Nephron (organoid): ENCODE results near the gene TMEM135.
"Not testable (repeated sequence)": the region's sequence is repeated elsewhere in the genome, so short reads cannot be mapped to it uniquely, and the experiment has no call there.

Experiments
- H3K27ac Mint-ChIP-seq, 3 experiments: 2 replicates each; pipeline ENCODE4 v1.8.0; 2020; ENCODE audit warnings: mixed read lengths in 3 of 3, mild to moderate bottlenecking in 2 of 3, moderate library complexity in 1 of 3
- H3K27me3 Mint-ChIP-seq: 2 replicates; pipeline ENCODE4 v1.8.0; 2021; ENCODE audit warnings: low read depth, mild to moderate bottlenecking, moderate library complexity, mixed read lengths
- H3K36me3 Mint-ChIP-seq: 2 replicates; pipeline ENCODE4 v1.8.0; 2020; ENCODE audit warnings: low read depth, mixed read lengths
- H3K4me1 Mint-ChIP-seq: 2 replicates; pipeline ENCODE4 v1.8.0; 2020; ENCODE audit warnings: mixed read lengths
- H3K4me3 Mint-ChIP-seq, 3 experiments: 2 replicates each; pipeline ENCODE4 v1.8.0; 2020; ENCODE audit warnings: mild to moderate bottlenecking in 3 of 3, mixed read lengths in 3 of 3, moderate library complexity in 2 of 3
- H3K9me3 Mint-ChIP-seq: 2 replicates; pipeline ENCODE4 v1.8.0; 2020; ENCODE audit warnings: mixed read lengths
- CTCF ChIP-seq, 3 experiments: fragments of 200-600 bp; sonication (generic); IDR thresholded peaks; one replicate each; pipeline ENCODE4 v1.5.0; 2021; ENCODE audit warnings: antibody characterized with exemption in 3 of 3; ENCODE audit not compliant: unreplicated experiment in 3 of 3

Gene TMEM135

GRCh38 chr11:87280143-87280542 lies 242.4 kb downstream of the TMEM135 start:
- no peak overlapping the region for H3K4me3 Mint-ChIP-seq
- no peaks in the 10 kb centered on the region for H3K27me3 Mint-ChIP-seq
- H3K36me3 Mint-ChIP-seq: no peaks in the 10 kb centered on the region
- H3K4me1 Mint-ChIP-seq: peaks cover 21% of the 10 kb centered on the region
- no peak for TF ChIP-seq CTCF (IDR thresholded peaks at IDR 0.05; ENCODE audit: unreplicated experiment in 3 of 3)
- H3K9me3 Mint-ChIP-seq: no peaks in the 10 kb centered on the region
- no peak overlapping the region for H3K27ac Mint-ChIP-seq

GRCh38 chr11:87281496-87281895 lies 243.8 kb downstream of the TMEM135 start:
- H3K4me3 Mint-ChIP-seq: peak overlapping the region in 1 of 3 experiments; percentile 1
- no peaks in the 10 kb centered on the region for H3K36me3 Mint-ChIP-seq
- no peaks in the 10 kb centered on the region for H3K27me3 Mint-ChIP-seq
- peak overlapping the region; percentile 86 to 94 (median 94) for H3K27ac Mint-ChIP-seq
- TF ChIP-seq CTCF (IDR thresholded peaks at IDR 0.05; ENCODE audit: unreplicated experiment in 3 of 3): no peak
- peaks cover 19% of the 10 kb centered on the region for H3K4me1 Mint-ChIP-seq
- no peaks in the 10 kb centered on the region for H3K9me3 Mint-ChIP-seq

GRCh38 chr11:87284306-87284705 lies 246.6 kb downstream of the TMEM135 start:
- no peak for TF ChIP-seq CTCF (IDR thresholded peaks at IDR 0.05; ENCODE audit: unreplicated experiment in 3 of 3)
- Mint-ChIP-seq H3K9me3 (no peaks in the 10 kb centered on the region), H3K27me3 (no peaks in the 10 kb centered on the region), H3K4me3 (no peak overlapping the region), H3K4me1 (peaks cover 14% of the 10 kb centered on the region), H3K36me3 (peaks cover 3% of the 10 kb centered on the region), H3K27ac (peak overlapping the region; percentile 58 to 91 (median 67))

GRCh38 chr11:87285674-87286073 lies 247.9 kb downstream of the TMEM135 start:
- H3K36me3 Mint-ChIP-seq, H3K9me3 Mint-ChIP-seq, H3K4me3 Mint-ChIP-seq, H3K27me3 Mint-ChIP-seq: not testable (repeated sequence)
- H3K4me1 Mint-ChIP-seq: peaks cover 14% of the 10 kb centered on the region
- peak overlapping the region in 1 of 3 experiments; percentile 35 for H3K27ac Mint-ChIP-seq

- Mint-ChIP-seq H3K27me3 (no peaks in the 10 kb centered on the region), H3K4me3 (no peak overlapping the region), H3K4me1 (peaks cover 13% of the 10 kb centered on the region), H3K9me3 (no peaks in the 10 kb centered on the region), H3K36me3 (peaks cover 3% of the 10 kb centered on the region), H3K27ac (no peak overlapping the region)
- no peak for TF ChIP-seq CTCF (IDR thresholded peaks at IDR 0.05; ENCODE audit: unreplicated experiment in 3 of 3)
Measured at GRCh38 chr11:87286338-87286737, 248.6 kb downstream of the TMEM135 start.

GRCh38 chr11:87290304-87290922 lies 252.7 kb downstream of the TMEM135 start:
- no peaks in the 10 kb centered on the region for H3K9me3 Mint-ChIP-seq
- H3K27ac Mint-ChIP-seq: peak overlapping the region in 2 of 3 experiments; percentile 70 to 83
- peaks cover 3% of the 10 kb centered on the region for H3K36me3 Mint-ChIP-seq
- peak; percentile 63 to 86 (median 64) for TF ChIP-seq CTCF (IDR thresholded peaks at IDR 0.05; ENCODE audit: unreplicated experiment in 3 of 3)
- H3K27me3 Mint-ChIP-seq: no peaks in the 10 kb centered on the region
- peaks cover 14% of the 10 kb centered on the region for H3K4me1 Mint-ChIP-seq
- H3K4me3 Mint-ChIP-seq: no peak overlapping the region
